Activated T-helper 17 cell treated with anti-CD3 and anti-CD28 coated beads, Interleukin-2, amount 50 U/mL, for 72 hours (primary cell): ENCODE results near the gene PGC. TPM values are rescaled to one million over a fixed set of nuclear protein-coding genes. Genes with fewer than 3 reads are reported as not detected.
"Not testable (repeated sequence)": the region's sequence is repeated elsewhere in the genome, so short reads cannot be mapped to it uniquely, and the experiment has no call there.

Experiments
- ATAC-seq: fragments of 150-1000 bp; cut with Tn5 transposase; replicated peaks from 2 replicates; pipeline ENCODE4 v1.10.0; 2021; ENCODE audit warnings: mild to moderate bottlenecking, moderate library complexity
- H3K27ac Mint-ChIP-seq: one replicate; pipeline ENCODE4 v1.8.0; 2022; ENCODE audit warnings: mixed read lengths
- H3K27me3 Mint-ChIP-seq: one replicate; pipeline ENCODE4 v1.8.0; 2022; ENCODE audit warnings: mixed read lengths
- H3K36me3 Mint-ChIP-seq: one replicate; pipeline ENCODE4 v1.8.0; 2022; ENCODE audit warnings: low read depth, mild to moderate bottlenecking, mixed read lengths
- H3K4me1 Mint-ChIP-seq: one replicate; pipeline ENCODE4 v1.8.0; 2022; ENCODE audit warnings: mixed read lengths
- H3K4me3 Mint-ChIP-seq: one replicate; pipeline ENCODE4 v1.8.0; 2022; ENCODE audit warnings: mild to moderate bottlenecking, mixed read lengths
- H3K9me3 Mint-ChIP-seq: one replicate; pipeline ENCODE4 v1.8.0; 2022; ENCODE audit warnings: mixed read lengths
- total RNA-seq, 2 donors: library from RNA; stranded (reverse); gene quantifications; one replicate each; pipeline ENCODE4 v1.2.3, GENCODE V29; 2022

Gene PGC
- total RNA-seq, 2 donors from 2014 or later, result not detected

GRCh38 chr6:41766043-41766664, 19.0 kb upstream of the PGC start:
- H3K36me3 Mint-ChIP-seq, H3K4me1 Mint-ChIP-seq, H3K27me3 Mint-ChIP-seq, H3K27ac Mint-ChIP-seq, H3K9me3 Mint-ChIP-seq, ATAC-seq, H3K4me3 Mint-ChIP-seq: not testable (repeated sequence)

DNA sequence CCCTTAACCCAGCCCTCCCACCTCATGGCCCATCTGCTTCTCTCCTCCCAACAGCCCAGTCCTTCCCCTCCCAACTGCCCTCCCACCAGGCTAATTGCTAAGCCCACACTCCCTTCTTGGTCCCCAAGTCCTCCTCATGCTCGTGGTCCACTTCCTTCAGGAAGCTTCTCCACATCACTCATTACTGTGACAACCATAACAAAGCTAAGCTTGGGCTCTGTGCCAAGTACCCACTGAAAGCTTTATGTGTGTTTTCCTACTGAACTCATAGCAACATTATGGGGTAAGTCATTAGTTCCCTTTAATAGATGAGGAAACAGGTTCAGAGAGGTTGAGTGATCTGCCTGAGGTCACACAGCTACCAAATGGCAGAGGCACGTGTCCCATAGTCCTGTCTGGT, 16.3 kb upstream of the PGC start:
- Mint-ChIP-seq H3K9me3 (no peaks in the 10 kb centered on the region), H3K27me3 (no peaks in the 10 kb centered on the region), H3K4me1 (no peaks in the 10 kb centered on the region), H3K4me3 (no peak overlapping the region), H3K36me3 (no peaks in the 10 kb centered on the region), H3K27ac (no peak overlapping the region)
- ATAC-seq, result no peak

DNA sequence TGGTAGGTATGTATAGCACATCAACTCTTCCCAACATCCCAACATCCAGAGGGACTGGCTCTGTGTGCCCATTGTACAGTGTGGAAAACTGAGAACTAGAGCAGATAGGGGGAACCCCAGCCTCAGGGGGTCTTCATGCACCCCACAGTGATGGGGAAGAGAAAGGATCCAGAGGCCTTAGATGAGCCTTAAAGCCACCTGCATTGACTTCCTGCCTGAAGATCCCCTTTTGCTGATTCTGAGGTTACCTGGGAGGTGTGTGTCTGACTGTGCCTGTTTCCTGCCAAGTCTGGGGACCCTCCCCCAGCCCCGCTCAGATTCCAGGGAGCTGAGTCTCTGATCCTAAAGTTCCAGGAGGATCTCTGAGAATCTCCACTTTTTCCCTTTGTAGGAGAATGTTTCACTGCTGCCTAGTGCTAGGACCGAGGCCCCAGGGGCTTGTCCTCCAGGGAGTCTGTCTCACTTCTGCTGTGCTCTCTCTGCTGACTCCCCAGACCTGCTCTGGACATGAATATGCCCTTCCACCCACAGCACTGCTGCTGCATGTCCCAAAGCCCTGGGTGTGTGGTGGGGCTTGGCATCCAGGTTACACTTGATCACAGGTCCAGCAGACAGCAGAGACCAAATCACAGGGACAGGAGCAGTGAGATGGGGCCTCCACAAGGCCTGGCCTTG, 12.8 kb upstream of the PGC start:
- H3K4me1 Mint-ChIP-seq, result no peaks in the 10 kb centered on the region
- H3K27me3 Mint-ChIP-seq, result no peaks in the 10 kb centered on the region
- no peaks in the 10 kb centered on the region for H3K9me3 Mint-ChIP-seq
- no peaks in the 10 kb centered on the region for H3K36me3 Mint-ChIP-seq
- H3K4me3 Mint-ChIP-seq, result no peak overlapping the region
- no peak for ATAC-seq
- no peak overlapping the region for H3K27ac Mint-ChIP-seq

DNA sequence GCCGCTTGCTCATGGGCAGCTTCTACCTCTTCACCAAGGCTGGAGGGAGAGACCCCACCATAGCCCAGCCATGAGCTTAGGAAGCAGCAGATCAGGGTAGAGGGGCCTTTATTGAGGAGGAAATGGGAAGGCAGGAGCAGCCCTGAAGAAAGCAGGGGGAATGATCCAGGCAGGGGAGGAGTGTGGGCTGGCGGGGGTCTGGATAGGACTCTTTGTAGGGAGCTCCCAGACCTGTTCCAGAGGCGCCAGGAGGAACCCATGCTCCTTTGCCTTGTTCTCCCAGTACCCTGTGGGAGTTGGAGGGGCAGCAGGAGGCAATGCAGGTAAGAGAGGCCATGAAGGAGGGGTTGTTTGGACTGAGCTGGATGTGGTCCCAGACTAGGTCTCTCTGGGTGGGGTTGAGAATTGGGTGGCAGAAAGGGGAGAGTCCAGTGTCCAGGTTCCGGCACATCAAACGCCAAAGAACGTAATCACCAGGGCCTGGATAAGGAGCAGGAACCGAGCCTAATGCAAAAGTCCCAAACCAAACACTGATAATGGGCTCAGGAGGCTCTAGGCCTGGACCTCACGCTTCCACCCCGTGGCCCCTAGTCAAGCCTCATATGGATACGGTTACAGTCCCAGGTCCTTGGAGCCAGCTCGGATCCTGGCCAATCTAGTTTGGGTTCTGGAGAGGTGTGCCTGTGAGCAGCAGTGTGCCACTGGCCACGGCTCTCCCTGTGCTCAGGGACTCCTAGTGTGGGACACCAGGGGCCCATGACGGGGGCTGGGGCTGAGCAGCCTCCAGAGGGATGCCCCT, 12.1 kb upstream of the PGC start:
- H3K27me3 Mint-ChIP-seq, result no peaks in the 10 kb centered on the region

GRCh38 chr6:41758641-41759035, 11.4 kb upstream of the PGC start:
- no peaks in the 10 kb centered on the region for H3K36me3 Mint-ChIP-seq
- no peaks in the 10 kb centered on the region for H3K9me3 Mint-ChIP-seq
- no peak overlapping the region for H3K4me3 Mint-ChIP-seq
- H3K4me1 Mint-ChIP-seq, result no peaks in the 10 kb centered on the region
- ATAC-seq, result no peak
- no peaks in the 10 kb centered on the region for H3K27me3 Mint-ChIP-seq
- no peak overlapping the region for H3K27ac Mint-ChIP-seq

More for the DNA sequence above, 12.1 kb upstream of the PGC start:
- no peaks in the 10 kb centered on the region for H3K9me3 Mint-ChIP-seq
- H3K4me3 Mint-ChIP-seq, result no peak overlapping the region
- no peaks in the 10 kb centered on the region for H3K36me3 Mint-ChIP-seq
- H3K4me1 Mint-ChIP-seq, result no peaks in the 10 kb centered on the region
- H3K27ac Mint-ChIP-seq, result no peak overlapping the region
- ATAC-seq, result no peak

DNA sequence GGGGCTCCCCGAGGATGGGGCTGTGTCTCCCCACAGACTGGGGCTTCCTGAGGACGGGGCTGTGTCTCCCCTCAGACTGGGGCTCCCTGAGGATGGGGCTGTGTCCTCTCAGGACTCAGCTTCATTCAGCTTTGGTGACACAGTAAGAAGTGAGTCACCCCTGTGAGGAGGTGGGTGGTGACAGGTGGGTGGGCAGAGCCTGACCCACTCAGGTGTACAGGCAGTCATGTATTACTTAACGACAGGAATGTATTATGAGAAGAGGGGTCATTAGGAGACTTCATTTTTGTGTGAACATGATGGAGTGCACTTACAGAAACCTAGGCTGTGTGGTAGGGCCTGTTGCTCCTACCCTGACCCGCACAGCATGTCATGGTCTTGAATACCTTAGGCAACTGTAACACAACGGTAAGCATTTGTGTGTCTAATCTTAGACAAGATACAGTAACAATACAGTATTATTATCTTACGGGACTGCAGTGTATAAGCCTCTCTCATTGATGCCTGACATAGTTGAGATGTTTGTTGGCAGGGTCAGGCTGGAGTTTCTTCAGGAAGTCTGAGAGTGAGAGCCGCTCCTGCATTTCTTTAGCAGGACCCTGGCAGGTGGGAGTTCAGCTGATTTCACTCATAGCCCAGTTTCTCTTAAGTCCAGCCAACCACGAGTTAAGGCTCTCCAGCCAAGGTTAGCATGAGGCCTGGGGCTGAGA, 10.9 kb upstream of the PGC start:
- Mint-ChIP-seq H3K36me3 (no peaks in the 10 kb centered on the region), H3K4me1 (no peaks in the 10 kb centered on the region), H3K4me3 (no peak overlapping the region), H3K27ac (no peak overlapping the region), H3K9me3 (no peaks in the 10 kb centered on the region), H3K27me3 (no peaks in the 10 kb centered on the region)
- no peak for ATAC-seq

DNA sequence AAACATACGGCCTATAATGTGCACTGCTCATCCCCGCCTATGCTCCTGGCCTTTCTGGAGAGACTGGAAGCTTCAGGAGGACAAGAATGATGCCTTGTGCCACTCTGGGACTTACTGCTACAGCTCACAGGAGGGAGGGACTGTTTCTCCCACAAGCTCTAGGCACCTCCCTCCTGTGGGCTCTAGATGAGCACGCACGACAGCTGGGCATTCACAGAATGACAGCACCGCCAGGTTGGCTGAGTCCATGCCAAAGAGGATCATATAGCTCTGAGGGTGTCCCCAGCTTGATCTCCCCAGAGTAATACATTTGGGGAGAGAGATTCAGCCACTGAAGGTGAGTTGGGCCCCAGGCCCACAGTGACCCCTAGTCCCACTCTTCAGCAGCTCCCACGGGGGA, 10.1 kb upstream of the PGC start:
- H3K4me3 Mint-ChIP-seq, result no peak overlapping the region
- H3K36me3 Mint-ChIP-seq, result no peaks in the 10 kb centered on the region
- no peak for ATAC-seq
- no peaks in the 10 kb centered on the region for H3K9me3 Mint-ChIP-seq
- H3K4me1 Mint-ChIP-seq, result no peaks in the 10 kb centered on the region
- no peaks in the 10 kb centered on the region for H3K27me3 Mint-ChIP-seq
- no peak overlapping the region for H3K27ac Mint-ChIP-seq

DNA sequence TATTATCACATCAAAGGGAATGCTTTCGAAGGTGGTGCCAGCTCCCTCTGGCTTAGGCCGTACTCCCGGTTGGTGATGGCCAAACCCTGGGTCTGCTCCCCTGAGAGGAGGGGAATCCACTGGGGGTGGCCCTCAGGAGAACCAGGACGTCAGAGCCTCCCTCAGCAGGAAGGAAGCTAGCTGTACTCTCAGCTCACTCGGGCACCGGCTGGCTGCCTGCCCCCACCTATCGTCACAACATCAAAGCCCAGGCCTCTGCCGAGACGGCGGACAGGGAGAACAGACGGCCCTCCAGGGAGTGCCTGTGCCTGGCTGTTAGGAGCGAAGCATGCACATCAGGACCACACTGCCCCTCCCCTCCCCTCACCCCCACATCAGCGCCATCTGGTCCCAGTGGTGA, 9.2 kb upstream of the PGC start:
- no peaks in the 10 kb centered on the region for H3K9me3 Mint-ChIP-seq
- H3K36me3 Mint-ChIP-seq, result no peaks in the 10 kb centered on the region
- no peak for ATAC-seq
- H3K27me3 Mint-ChIP-seq, result no peaks in the 10 kb centered on the region
- H3K27ac Mint-ChIP-seq, result no peak overlapping the region
- H3K4me1 Mint-ChIP-seq, result no peaks in the 10 kb centered on the region
- H3K4me3 Mint-ChIP-seq, result no peak overlapping the region

GRCh38 chr6:41755895-41756294, 8.7 kb upstream of the PGC start:
- no peak overlapping the region for H3K27ac Mint-ChIP-seq
- H3K9me3 Mint-ChIP-seq, result no peaks in the 10 kb centered on the region
- no peaks in the 10 kb centered on the region for H3K27me3 Mint-ChIP-seq
- H3K36me3 Mint-ChIP-seq, result no peaks in the 10 kb centered on the region
- no peak for ATAC-seq
- H3K4me1 Mint-ChIP-seq, result no peaks in the 10 kb centered on the region
- H3K4me3 Mint-ChIP-seq, result no peak overlapping the region

DNA sequence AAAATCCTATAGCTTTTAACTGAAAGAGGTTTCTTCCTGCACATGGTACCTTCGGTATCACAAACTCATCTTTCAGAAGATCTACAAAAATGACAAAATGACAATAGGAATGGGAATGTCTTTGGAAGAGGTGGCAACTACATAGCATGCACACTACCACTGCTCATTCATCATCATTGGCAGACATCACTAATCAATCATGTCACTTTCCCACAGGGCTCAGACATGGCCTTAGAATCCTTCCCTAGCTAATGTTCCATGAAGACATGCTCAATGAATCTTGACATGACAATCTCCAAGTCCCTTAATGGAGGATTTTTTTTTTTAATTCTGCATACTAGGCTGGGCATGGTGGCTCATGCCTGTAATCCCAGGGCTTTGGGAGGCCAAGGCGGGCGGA, 3.2 kb upstream of the PGC start:
- no peaks in the 10 kb centered on the region for H3K36me3 Mint-ChIP-seq
- no peaks in the 10 kb centered on the region for H3K27me3 Mint-ChIP-seq
- H3K9me3 Mint-ChIP-seq, result no peaks in the 10 kb centered on the region
- no peak overlapping the region for H3K27ac Mint-ChIP-seq
- no peaks in the 10 kb centered on the region for H3K4me1 Mint-ChIP-seq
- H3K4me3 Mint-ChIP-seq, result no peak overlapping the region
- no peak for ATAC-seq

GRCh38 chr6:41748542-41748941, 1.3 kb upstream of the PGC start:
- H3K9me3 Mint-ChIP-seq, result no peaks in the 10 kb centered on the region
- H3K27me3 Mint-ChIP-seq, result no peaks in the 10 kb centered on the region
- H3K4me1 Mint-ChIP-seq, result no peaks in the 10 kb centered on the region
- no peak overlapping the region for H3K27ac Mint-ChIP-seq
- no peak overlapping the region for H3K4me3 Mint-ChIP-seq
- ATAC-seq, result no peak
- H3K36me3 Mint-ChIP-seq, result no peaks in the 10 kb centered on the region

GRCh38 chr6:41748102-41748477, 893 bp upstream of the PGC start:
- Mint-ChIP-seq H3K27me3 (no peaks in the 10 kb centered on the region), H3K4me3 (no peak overlapping the region)
- ATAC-seq, result no peak

DNA sequence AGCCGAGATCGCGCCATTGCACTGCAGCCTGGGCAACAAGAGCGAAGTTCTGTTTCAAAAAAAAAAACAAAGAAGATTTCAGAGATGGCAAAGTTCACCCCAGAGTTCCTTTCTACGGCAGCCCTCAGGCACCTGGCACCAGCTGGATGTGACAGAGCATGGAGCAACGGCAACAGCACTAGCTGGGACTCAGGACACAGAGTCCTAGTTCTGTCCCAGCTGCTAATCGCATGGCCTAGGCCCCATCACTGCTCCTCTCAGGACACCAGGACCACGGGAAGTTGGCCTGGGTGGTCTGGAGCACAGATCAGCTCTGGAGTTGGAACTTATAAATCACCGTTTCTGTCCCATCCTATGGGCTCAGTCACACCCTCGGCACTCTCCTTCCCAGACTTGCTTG, 1.1 kb downstream of the PGC start:
- no peaks in the 10 kb centered on the region for H3K27me3 Mint-ChIP-seq
- H3K27ac Mint-ChIP-seq, result no peak overlapping the region
- H3K4me1 Mint-ChIP-seq, result no peaks in the 10 kb centered on the region
- no peaks in the 10 kb centered on the region for H3K9me3 Mint-ChIP-seq
- no peak for ATAC-seq
- no peak overlapping the region for H3K4me3 Mint-ChIP-seq
- no peaks in the 10 kb centered on the region for H3K36me3 Mint-ChIP-seq

More at GRCh38 chr6:41748102-41748477, 893 bp upstream of the PGC start:
- Mint-ChIP-seq H3K36me3 (no peaks in the 10 kb centered on the region), H3K4me1 (no peaks in the 10 kb centered on the region), H3K9me3 (no peaks in the 10 kb centered on the region), H3K27ac (no peak overlapping the region)

- H3K9me3 Mint-ChIP-seq, result no peaks in the 10 kb centered on the region
- H3K4me1 Mint-ChIP-seq, result no peaks in the 10 kb centered on the region
- no peaks in the 10 kb centered on the region for H3K27me3 Mint-ChIP-seq
- no peaks in the 10 kb centered on the region for H3K36me3 Mint-ChIP-seq
- H3K4me3 Mint-ChIP-seq, result no peak overlapping the region
- no peak for ATAC-seq
- H3K27ac Mint-ChIP-seq, result no peak overlapping the region
These were observed 2.9 kb downstream of the PGC start for GRCh38 chr6:41744236-41744787.
